Osteoblast (primary cell): Measurements from ENCODE around the gene EIF4A2. TPM values are rescaled to one million over a fixed set of nuclear protein-coding genes. Genes with fewer than 3 reads are reported as not detected.

Experiments
- DNase-seq: peaks from one replicate; pipeline ENCODE4 v3.0.0; 2011; ENCODE audit warnings: low spot score, mixed read lengths; ENCODE audit not compliant: insufficient read length; ENCODE audit errors: missing footprints
- H2AFZ ChIP-seq: 2 replicates; pipeline ENCODE4 v1.6.0; 2011; ENCODE audit warnings: mild to moderate bottlenecking, low read length
- H3K27ac ChIP-seq: 2 replicates; pipeline ENCODE4 v1.5.1; 2011; ENCODE audit warnings: mild to moderate bottlenecking, low read depth, low read length, moderate library complexity
- H3K27me3 ChIP-seq: 2 replicates; pipeline ENCODE4 v1.6.0; 2012; ENCODE audit warnings: mild to moderate bottlenecking, control low read depth, inconsistent platforms, low read length, moderate library complexity; ENCODE audit not compliant: insufficient read depth
- H3K36me3 ChIP-seq: 2 replicates; pipeline ENCODE4 v1.5.1; 2011; ENCODE audit warnings: mild to moderate bottlenecking, low read length, control low read depth, moderate library complexity; ENCODE audit not compliant: insufficient read depth
- H3K4me1 ChIP-seq: 2 replicates; pipeline ENCODE4 v1.5.1; 2011; ENCODE audit warnings: mild to moderate bottlenecking, low read length, control low read depth, moderate library complexity; ENCODE audit not compliant: insufficient read depth
- H3K4me2 ChIP-seq: 2 replicates; pipeline ENCODE4 v1.6.0; 2011; ENCODE audit warnings: mild to moderate bottlenecking, low read length; ENCODE audit not compliant: insufficient read depth
- H3K4me3 ChIP-seq: fragments of 200-600 bp; sonication (generic); 3 replicates; pipeline ENCODE4 v1.5.1; 2012; ENCODE audit warnings: mild to moderate bottlenecking, low read length, inconsistent platforms; ENCODE audit not compliant: insufficient read depth
- H3K79me2 ChIP-seq: 2 replicates; pipeline ENCODE4 v1.6.0; 2012; ENCODE audit warnings: mild to moderate bottlenecking, low read length, control low read depth, inconsistent platforms; ENCODE audit not compliant: insufficient read depth
- H3K9me3 ChIP-seq: 2 replicates; pipeline ENCODE4 v1.5.1; 2011; ENCODE audit warnings: low read depth, low read length, control low read depth
- H4K20me1 ChIP-seq: 2 replicates; pipeline ENCODE4 v1.6.0; 2012; ENCODE audit warnings: mild to moderate bottlenecking, low read length, control low read depth; ENCODE audit not compliant: insufficient read depth
- CTCF ChIP-seq: IDR thresholded peaks from 2 replicates; pipeline ENCODE4 v1.5.1; 2011; ENCODE audit warnings: mild to moderate bottlenecking, low read depth, low read length, moderate library complexity; ENCODE audit errors: extremely low read depth
- total RNA-seq: library from RNA; depleted of rRNA; stranded (reverse); fragments of >200 nt; gene quantifications from 2 replicates; pipeline ENCODE4 v1.2.3, GENCODE V29; 2012

The EIF4A2 gene
- total RNA-seq, 1 donor, result 442 TPM

GRCh38 chr3:186825294-186825821 lies 42.0 kb downstream of the EIF4A2 start:
- Histone ChIP-seq H3K4me3 (peak overlapping the region; percentile 39), H2AFZ (peak overlapping the region; percentile 11), H3K9me3 (no peaks in the 10 kb centered on the region), H3K27ac (no peak overlapping the region), H3K27me3 (peaks cover 28% of the 10 kb centered on the region), H3K4me2 (peak overlapping the region; percentile 55), H3K36me3 (no peaks in the 10 kb centered on the region), H4K20me1 (no peaks in the 10 kb centered on the region), H3K79me2 (no peaks in the 10 kb centered on the region), H3K4me1 (peaks cover 19% of the 10 kb centered on the region)
- peak; percentile 89 for DNase-seq
- no peak for TF ChIP-seq CTCF

- H3K79me2 ChIP-seq, result no peaks in the 10 kb centered on the region
- peak overlapping the region; percentile 91 for H3K4me2 ChIP-seq
- no peaks in the 10 kb centered on the region for H3K36me3 ChIP-seq
- H3K27me3 ChIP-seq, result peaks cover 33% of the 10 kb centered on the region
- peak overlapping the region; percentile 11 for H2AFZ ChIP-seq
- H3K4me3 ChIP-seq, result peak overlapping the region; percentile 39
- peaks cover 19% of the 10 kb centered on the region for H3K4me1 ChIP-seq
- H3K27ac ChIP-seq, result no peak overlapping the region
- H3K9me3 ChIP-seq, result no peaks in the 10 kb centered on the region
- DNase-seq, result peak; percentile 31
- H4K20me1 ChIP-seq, result no peaks in the 10 kb centered on the region
- no peak for TF ChIP-seq CTCF
Measured at GRCh38 chr3:186825872-186826409, 42.6 kb downstream of the EIF4A2 start.

GRCh38 chr3:186826410-186826975 lies 43.1 kb downstream of the EIF4A2 start:
- DNase-seq, result peak; percentile 61
- no peak overlapping the region for H2AFZ ChIP-seq
- TF ChIP-seq CTCF, result no peak
- H3K27me3 ChIP-seq, result peaks cover 38% of the 10 kb centered on the region
- no peaks in the 10 kb centered on the region for H4K20me1 ChIP-seq
- peak overlapping the region; percentile 74 for H3K4me3 ChIP-seq
- H3K9me3 ChIP-seq, result no peaks in the 10 kb centered on the region
- no peak overlapping the region for H3K27ac ChIP-seq
- peak overlapping the region; percentile 91 for H3K4me2 ChIP-seq
- H3K36me3 ChIP-seq, result no peaks in the 10 kb centered on the region
- H3K4me1 ChIP-seq, result peaks cover 19% of the 10 kb centered on the region
- no peaks in the 10 kb centered on the region for H3K79me2 ChIP-seq

GRCh38 chr3:186826976-186827857 lies 43.8 kb downstream of the EIF4A2 start:
- Histone ChIP-seq H3K27me3 (peaks cover 45% of the 10 kb centered on the region), H3K4me2 (peak overlapping the region; percentile 91), H3K79me2 (no peaks in the 10 kb centered on the region), H3K9me3 (no peaks in the 10 kb centered on the region), H3K27ac (peak overlapping the region; percentile 8), H3K4me1 (peaks cover 13% of the 10 kb centered on the region), H3K36me3 (no peaks in the 10 kb centered on the region), H3K4me3 (peak overlapping the region; percentile 74), H2AFZ (peak overlapping the region; percentile 78), H4K20me1 (no peaks in the 10 kb centered on the region)
- DNase-seq, result peak; percentile 99
- no peak for TF ChIP-seq CTCF
